Fibroblast of upper back skin (primary cell): ENCODE data around the gene TIGIT.

Source experiments
- DNase-seq: peaks from one replicate; pipeline ENCODE4 v3.0.0-alpha.2; 2013

TIGIT gene

DNA sequence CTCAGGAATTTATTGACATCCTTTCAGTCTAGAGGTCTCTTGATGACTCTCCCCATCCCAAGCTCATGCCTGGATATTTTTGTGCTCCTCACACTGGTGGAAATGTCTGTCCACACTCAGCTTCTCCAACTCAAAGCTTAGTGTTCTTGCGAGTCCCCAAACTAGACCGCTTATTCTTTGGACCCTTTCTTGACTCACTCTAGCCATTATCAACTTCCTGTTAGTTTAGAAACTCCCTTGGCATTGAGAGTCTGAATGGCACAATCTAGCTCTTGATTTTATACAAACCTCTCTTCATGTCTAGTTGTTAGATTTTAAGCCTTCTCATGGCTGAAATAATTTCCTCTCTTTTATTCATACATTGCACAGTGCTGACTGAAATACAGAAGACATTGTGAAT lies 19.6 kb downstream of the TIGIT start:
- DNase-seq, result no peak

DNA sequence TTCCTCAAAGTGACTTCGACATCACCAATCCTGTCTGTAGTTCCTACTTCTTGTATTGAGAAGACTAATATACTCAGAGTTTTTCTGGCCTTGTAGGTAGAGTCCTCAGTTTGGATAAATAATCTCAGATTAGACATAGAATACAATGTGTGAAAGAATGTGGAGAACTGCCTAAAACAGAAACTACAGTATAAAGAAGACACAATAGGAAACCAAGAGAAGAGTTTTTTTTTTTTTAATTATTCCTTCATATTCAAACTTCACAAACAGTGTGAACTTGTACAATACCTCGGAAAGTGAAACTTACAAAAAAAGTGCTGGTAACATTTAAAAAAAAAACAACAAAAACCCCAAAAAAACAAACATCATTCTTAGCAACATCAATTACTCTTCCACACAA lies 20.5 kb downstream of the TIGIT start:
- DNase-seq, result no peak

DNA sequence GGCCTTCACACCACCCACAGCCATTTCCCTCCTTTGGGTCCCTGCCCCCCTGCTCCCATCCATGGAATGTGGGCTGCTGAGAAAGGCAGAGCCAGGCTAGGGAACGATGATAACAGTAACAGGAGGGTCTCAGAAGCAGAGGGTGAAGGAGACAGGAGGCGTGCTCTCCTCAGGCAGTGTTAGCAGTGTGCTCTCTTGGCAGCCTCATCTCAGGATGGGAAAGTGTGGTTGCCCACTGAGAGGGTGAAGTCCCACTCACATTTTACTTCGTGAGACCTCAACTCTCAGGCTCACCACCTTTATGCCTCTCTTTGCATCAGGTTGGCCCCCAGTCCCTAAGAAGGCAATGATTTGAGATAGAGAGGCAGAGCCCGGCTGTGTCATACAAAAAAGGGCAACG lies 24.5 kb downstream of the TIGIT start:
- no peak for DNase-seq

DNA sequence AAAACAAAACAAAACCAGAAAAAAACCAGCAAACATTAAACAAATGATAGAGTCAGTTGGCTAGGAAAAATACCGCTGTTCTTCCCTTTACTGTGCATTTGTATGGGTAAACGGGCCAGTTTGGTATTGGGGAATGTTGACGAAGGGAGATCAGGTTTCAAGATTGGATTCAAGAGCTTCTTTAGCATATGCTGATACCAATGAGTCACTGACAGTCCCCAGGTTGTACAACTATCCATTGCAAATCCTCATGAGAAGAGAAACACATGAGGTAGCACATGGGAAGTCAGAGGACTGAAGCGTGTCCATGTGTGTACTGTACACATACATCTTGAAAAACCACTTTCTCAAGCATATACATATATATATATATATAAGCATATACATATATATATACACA lies 25.6 kb downstream of the TIGIT start:
- DNase-seq, result peak; percentile 63

DNA sequence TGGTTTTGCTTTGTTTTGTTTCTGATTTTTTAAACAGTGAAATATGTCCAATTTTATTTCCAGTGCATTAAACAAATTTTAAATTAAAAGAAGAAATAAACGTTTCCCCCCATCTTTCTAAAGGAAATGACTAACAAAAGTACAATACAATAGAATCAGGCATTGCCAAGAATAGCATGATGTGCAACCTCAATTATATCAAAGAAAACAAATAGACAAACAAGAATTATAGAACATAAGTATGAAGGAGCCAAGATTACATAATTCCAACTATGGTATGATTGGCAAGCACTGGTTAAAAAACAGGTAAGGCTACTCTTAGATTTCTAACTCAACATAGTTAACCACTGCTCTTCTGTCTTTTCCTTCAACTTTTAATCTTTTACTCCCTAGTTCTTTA lies 26.4 kb downstream of the TIGIT start:
- no peak for DNase-seq

DNA sequence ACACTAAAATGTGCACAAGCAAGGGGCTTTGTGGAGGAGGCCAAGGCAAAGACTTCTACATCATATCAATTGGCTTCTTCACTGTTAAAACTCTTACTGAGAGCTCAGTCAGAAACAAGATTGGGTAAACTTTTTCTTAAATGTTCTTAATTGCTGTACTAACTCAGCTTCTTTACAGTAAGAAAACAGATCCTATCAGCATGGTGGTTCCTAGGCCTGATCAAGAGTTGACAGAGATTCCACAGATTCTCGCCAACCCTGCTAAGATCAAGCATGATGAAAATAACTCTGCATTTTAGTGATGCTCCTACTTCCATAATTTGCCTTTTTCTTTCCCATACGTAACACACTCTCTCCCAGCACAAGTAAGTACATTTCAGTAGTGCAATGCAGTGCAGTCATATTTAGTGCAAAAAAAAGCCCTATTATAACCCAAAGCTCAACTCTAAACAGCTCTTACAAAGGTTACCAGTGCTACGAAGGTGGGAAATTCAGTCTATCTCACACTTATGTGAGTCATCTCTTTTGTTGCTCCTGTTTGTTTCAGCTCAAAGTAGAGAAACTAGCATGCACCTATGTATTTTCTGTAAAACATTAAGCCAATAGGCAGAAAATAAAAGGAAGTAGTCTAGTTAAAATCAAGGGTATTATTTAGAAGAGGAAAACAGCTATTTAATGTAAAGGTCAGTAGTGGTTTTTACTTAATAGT lies 29.9 kb downstream of the TIGIT start:
- DNase-seq, result no peak

DNA sequence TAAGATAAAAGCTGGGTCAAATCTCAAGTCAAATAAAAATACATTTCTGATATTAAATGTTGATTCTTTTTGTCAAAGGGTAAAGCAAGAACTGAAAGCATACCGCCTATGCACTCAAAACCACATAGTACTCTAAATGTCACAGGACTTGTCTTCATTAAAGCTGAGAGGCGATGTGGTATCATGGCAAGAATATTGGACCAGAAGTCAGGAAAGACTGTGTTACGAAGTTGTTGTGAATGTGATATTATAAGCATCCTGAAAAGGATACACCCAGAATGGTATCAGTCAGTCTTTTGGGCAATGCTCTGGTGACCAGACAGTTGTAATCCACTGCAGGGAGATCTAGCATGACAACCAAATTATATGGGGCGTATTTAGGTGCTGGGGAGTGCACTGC lies 33.8 kb downstream of the TIGIT start:
- no peak for DNase-seq

- no peak for DNase-seq
Measured at GRCh38 chr3:114328345-114328744, 34.5 kb downstream of the TIGIT start.

DNA sequence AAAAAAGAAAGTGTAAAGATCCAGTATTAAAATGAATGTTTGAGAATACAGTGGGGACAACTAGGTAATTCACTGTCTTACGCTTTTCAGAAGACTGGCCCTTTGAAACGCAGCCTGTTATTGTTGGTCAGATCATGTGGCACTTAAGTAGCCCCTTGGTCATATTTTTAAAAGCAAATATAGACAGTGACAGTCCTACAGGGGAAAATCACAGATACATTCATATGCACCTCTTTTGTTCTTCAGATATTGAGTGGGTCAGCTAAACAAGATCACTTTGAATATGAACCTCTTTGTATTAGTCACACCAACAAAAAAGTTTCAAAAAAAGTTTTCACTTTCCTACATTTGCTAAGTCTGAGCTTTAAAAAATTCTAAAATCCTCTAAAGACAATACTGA lies 36.0 kb downstream of the TIGIT start:
- DNase-seq, result no peak

DNA sequence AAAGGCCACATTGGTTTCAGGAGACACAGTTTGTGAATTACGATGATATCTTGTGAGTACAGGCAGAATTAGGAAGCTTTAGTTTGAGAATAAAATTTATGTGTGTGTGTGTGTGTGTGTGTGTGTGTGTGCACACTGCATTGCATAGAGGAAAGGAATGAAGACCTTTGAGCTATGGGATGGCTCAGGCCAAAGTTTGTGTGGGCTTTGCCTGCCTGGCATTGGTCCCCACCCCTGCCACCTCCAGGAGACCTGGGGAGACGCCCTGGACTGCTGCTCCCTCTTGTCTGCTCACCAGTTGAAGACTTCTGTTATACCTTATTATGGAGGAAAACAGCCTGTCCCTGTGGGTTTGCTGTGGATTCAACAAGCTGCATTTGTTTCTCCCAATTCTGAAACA lies 37.2 kb downstream of the TIGIT start:
- DNase-seq, result no peak

DNA sequence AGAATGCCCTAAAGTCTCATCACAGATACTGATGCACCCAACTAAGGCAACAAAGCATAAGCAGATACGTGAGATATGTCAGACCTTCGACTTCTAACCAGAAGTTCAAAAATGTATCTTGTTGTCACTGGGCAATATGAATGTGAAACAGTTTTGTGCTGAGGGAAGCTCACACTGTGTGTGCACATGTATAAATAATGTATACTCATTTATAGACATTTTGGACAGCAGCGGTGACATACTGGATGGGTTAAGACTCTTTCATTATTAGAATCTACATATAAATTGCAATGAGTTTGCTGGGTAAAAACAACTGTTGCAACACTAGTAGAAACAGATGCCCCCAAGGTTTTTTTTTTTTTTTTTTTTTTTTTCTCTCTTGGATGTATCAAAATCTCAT lies 37.9 kb downstream of the TIGIT start:
- DNase-seq, result no peak

GRCh38 chr3:114332342-114333179 lies 38.7 kb downstream of the TIGIT start:
- no peak for DNase-seq

GRCh38 chr3:114333180-114333922 lies 39.5 kb downstream of the TIGIT start:
- peak; percentile 11 for DNase-seq

DNA sequence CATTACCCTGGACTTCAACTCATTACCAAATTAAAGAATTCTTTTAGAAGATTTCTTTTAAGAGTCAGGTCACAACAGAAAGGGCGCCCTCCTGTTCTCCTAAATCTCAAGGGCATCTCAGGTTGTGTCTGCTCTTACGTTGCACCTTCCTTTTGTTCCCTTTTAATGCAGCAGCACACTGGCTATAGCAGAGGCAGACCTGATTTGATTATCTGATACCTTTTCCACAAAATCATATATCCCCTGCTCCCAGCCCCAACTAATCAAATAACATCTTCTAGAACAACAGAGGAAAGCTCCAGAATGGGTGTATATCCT lies 40.1 kb downstream of the TIGIT start:
- DNase-seq, result no peak

DNA sequence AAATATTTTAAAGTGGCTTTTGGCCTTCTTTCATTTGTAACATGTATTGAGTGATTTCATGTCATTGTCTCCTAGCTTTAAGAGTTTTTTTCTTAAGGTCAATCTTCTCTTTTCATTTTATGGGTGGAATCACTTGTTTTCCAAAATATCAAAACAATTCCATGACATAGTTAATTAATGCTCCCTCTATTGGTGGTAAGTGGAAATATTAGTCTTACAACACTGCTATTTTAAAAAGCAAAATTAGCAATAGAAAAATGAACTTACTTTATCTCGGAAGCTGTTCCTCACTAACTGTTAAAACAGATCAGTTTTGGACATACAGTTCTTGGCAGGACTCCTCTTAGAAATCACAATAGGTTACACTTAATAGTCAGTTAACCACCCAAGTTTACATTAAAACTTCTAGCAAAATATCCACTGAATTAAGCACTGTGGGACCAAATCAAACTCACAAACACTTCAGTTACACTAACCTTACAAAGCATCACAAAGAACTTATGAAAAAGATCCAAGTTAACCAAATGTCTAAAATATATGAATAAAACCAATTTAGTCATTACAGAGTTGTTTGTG lies 42.4 kb downstream of the TIGIT start:
- DNase-seq, result no peak

DNA sequence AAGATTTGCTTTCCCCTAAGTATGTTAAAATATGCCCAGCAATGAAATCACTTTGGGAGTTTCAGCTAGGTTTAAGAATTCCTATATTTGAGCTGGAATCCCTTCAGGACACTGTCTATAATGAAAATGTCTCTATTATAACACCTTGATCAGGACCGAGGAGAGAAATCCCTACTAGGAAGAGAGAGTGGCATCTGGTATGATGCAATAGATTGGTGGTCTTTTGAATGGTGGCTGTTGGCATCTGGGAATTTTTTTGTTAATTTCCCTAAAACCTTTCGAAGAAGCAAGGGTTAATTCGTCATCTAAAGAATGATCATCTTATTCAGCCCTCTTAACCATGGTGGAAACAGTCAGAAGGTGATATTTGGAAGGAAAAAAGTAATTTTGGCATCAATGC lies 43.0 kb downstream of the TIGIT start:
- no peak for DNase-seq

- DNase-seq, result no peak
Measured at GRCh38 chr3:114338651-114339357, 45.0 kb downstream of the TIGIT start.

- no peak for DNase-seq
Measured at GRCh38 chr3:114344492-114344891, 50.7 kb downstream of the TIGIT start.

DNA sequence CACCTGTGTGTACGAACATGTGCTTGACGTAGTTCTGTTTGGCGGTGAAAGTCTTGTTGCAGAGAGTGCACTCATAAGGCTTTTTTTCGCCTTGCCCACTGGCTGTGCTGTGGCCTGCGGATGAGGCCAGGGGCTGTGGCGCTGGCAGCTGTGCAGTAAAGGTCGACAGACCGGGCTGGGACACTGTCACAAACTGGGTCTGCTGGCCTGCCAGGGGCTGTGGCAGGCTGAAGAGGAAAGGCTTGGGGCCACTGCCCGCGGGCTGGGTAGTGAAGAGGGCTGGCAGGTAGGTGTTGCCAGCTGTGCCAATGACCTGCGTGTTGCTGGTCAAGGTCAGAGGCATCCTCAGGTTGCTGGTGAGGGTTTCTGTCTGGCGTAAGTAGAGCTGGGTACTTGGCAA lies 56.4 kb downstream of the TIGIT start:
- DNase-seq, result no peak

DNA sequence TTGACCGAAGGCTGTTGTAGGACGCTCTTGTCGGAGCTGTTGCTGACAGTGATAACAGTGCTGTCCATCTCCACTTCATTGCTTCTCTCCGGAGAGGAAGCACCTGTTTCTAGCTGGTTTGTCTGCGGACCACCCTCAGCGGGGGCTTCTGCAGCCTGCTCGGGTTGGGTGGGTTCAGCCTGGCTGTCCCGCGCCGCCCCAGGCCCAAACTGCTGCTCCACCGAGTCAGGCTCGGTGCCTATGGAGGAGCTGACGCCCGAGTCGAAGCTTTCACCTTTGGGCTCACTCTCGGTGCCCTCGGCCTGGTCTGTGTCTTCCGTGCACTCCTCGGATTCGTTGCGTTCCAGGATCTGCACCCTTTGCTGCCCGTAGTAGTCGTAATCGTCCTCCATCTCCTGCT lies 56.9 kb downstream of the TIGIT start:
- DNase-seq, result no peak

GRCh38 chr3:114351123-114351821 lies 57.4 kb downstream of the TIGIT start:
- DNase-seq, result no peak

GRCh38 chr3:114351822-114352145 lies 58.0 kb downstream of the TIGIT start:
- DNase-seq, result no peak

- no peak for DNase-seq
Measured at GRCh38 chr3:114355653-114356052, 61.8 kb downstream of the TIGIT start.
